ENCODE data around the gene SIPA1L3. TPM values are rescaled to one million over a fixed set of nuclear protein-coding genes. Genes with fewer than 3 reads are reported as not detected.

Gene SIPA1L3
- total RNA-seq, 1 experiment from 2014 or later, result 66.3 TPM

GRCh38 chr19:38168637-38169036 lies 261.6 kb downstream of the SIPA1L3 start:
- Histone ChIP-seq H3K27me3 (ENCODE audit: control insufficient read depth, insufficient read depth, low read length) (no peaks in the 10 kb centered on the region), H3K27ac (ENCODE audit: low read length) (no peak overlapping the region), H3K4me3 (ENCODE audit: low read depth in 2 of 2, low read length in 2 of 2) (no peak overlapping the region), H3K36me3 (ENCODE audit: control insufficient read depth, insufficient read depth, low read length) (no peaks in the 10 kb centered on the region), H3K9me3 (ENCODE audit: control insufficient read depth, insufficient read depth, low read depth, low read length) (no peaks in the 10 kb centered on the region), H3K4me1 (ENCODE audit: control insufficient read depth, insufficient read depth, low read length) (no peaks in the 10 kb centered on the region)
- DNase-seq (ENCODE audit: low read depth, low spot score) (no peak), ATAC-seq (no peak)
- in situ Hi-C loops (cut with HindIII; ENCODE audit: low pct_unique_long_range_greater_than_20kb, low sequenced_read_pairs) (no loop called here), intact Hi-C loops (cut with micrococcal nuclease; ENCODE audit: unreplicated experiment) (no loop called here)
- CTCF ChIA-PET, result no interaction called here
- POLR2A ChIA-PET, result no interaction called here
- TF ChIP-seq POLR2AphosphoS5 (IDR thresholded peaks at IDR 0.05; ENCODE audit: low read depth, low read length), result no peak
- TF ChIP-seq SIN3A (IDR thresholded peaks at IDR 0.05; ENCODE audit: borderline replicate concordance, insufficient read depth, low read depth, low read length), result no peak
- TF ChIP-seq TCF7L2 (IDR thresholded peaks at IDR 0.05; ENCODE audit: low read depth, low read length), result no peak
- no peak for TF ChIP-seq CTCF (IDR thresholded peaks at IDR 0.05)
- no peak for TF ChIP-seq REST (IDR thresholded peaks at IDR 0.05; ENCODE audit: insufficient read depth in 1 of 2, low read depth in 2 of 2, low read length in 1 of 2)
- TSS peak; percentile 45 for BruUV-seq (replicated peaks)

- BruUV-seq (replicated peaks), result no TSS peak
- H3K4me1 ChIP-seq (ENCODE audit: control insufficient read depth, insufficient read depth, low read length), result no peaks in the 10 kb centered on the region
- TF ChIP-seq POLR2AphosphoS5 (IDR thresholded peaks at IDR 0.05; ENCODE audit: low read depth, low read length) (no peak), SIN3A (IDR thresholded peaks at IDR 0.05; ENCODE audit: borderline replicate concordance, insufficient read depth, low read depth, low read length) (no peak), CTCF (IDR thresholded peaks at IDR 0.05) (no peak), TCF7L2 (IDR thresholded peaks at IDR 0.05; ENCODE audit: low read depth, low read length) (no peak), REST (IDR thresholded peaks at IDR 0.05; ENCODE audit: insufficient read depth in 1 of 2, low read depth in 2 of 2, low read length in 1 of 2) (no peak)
- no peaks in the 10 kb centered on the region for H3K36me3 ChIP-seq (ENCODE audit: control insufficient read depth, insufficient read depth, low read length)
- H3K9me3 ChIP-seq (ENCODE audit: control insufficient read depth, insufficient read depth, low read depth, low read length), result no peaks in the 10 kb centered on the region
- intact Hi-C loops (cut with micrococcal nuclease; ENCODE audit: unreplicated experiment), result no loop called here
- no peaks in the 10 kb centered on the region for H3K27me3 ChIP-seq (ENCODE audit: control insufficient read depth, insufficient read depth, low read length)
- H3K27ac ChIP-seq (ENCODE audit: low read length), result no peak overlapping the region
- ATAC-seq (peak; percentile 14; the same call in 1 of the 2 replicates), DNase-seq (ENCODE audit: low read depth, low spot score) (no peak)
- in situ Hi-C loops (cut with HindIII; ENCODE audit: low pct_unique_long_range_greater_than_20kb, low sequenced_read_pairs), result no loop called here
- POLR2A ChIA-PET, result no interaction called here
- H3K4me3 ChIP-seq (ENCODE audit: low read depth in 2 of 2, low read length in 2 of 2), result no peak overlapping the region
- CTCF ChIA-PET, result no interaction called here
Measured at GRCh38 chr19:38170334-38170733, 263.3 kb downstream of the SIPA1L3 start.

All from Panc1 (cell line).